CD4-positive, alpha-beta T cell treated with Interleukin-2 at 100 ng/mL for 4 hours (primary cell): ENCODE data around the gene ATXN1.
"Not testable (repeated sequence)": the region's sequence is repeated elsewhere in the genome, so short reads cannot be mapped to it uniquely, and the experiment has no call there.

Source experiments
- DNase-seq: peaks from one replicate; pipeline ENCODE4 v3.0.0-alpha.2; 2020; ENCODE audit warnings: low spot score

The ATXN1 gene

DNA sequence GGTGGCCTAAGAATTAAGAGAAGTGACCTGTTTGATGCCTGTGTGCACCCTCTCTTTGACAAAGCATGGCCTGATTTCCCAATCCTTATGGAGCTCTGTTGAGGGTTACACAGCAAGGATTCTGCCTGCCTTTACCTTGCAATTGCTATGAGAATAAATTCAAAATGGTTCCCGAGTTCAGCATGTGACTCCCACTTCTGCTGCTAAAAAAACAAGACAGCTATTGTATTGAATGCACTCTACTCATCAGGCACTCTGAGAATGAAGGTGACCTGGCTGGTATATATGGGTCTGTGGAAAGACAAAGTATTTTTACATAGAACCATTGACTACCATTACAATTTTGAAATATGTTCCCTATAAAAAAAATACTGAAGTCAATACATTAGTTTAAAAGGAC is 190.3 kb downstream of the ATXN1 start:
- DNase-seq: no peak

DNA sequence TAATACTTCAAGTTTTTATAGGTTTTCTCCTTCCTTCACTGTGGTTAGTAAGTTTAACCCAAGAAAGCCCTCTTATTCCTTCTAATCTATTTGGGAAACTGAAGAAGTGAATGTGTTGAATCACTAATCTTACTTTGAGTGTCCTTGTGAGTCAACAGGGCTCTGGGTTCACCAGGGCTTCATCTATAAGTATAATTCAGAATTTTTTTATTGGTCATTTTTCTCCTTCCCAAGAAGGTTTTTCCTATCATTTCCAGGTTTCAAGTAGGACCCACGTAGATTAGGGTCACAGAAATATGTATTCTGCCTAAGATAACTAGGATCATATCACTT is 191.1 kb downstream of the ATXN1 start:
- DNase-seq: no peak

DNA sequence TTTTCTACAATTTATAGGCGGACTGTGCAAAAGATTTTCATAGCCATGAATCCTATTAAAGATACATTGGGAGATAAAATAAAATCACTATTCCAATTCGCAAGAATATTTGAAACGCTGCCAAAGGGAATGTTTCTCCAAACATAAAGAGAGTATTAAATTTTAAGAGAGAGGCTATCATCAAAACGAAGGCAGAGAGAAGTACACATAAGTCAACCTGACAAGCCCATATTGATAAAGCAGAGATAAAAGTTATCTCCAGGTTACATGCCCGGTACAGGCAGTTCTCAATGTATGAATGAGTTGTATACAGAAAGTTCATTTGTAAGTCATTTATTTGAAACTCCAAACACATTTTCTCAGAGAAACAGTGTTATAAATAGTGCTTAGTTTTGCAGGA is 193.1 kb downstream of the ATXN1 start:
- no peak for DNase-seq

DNA sequence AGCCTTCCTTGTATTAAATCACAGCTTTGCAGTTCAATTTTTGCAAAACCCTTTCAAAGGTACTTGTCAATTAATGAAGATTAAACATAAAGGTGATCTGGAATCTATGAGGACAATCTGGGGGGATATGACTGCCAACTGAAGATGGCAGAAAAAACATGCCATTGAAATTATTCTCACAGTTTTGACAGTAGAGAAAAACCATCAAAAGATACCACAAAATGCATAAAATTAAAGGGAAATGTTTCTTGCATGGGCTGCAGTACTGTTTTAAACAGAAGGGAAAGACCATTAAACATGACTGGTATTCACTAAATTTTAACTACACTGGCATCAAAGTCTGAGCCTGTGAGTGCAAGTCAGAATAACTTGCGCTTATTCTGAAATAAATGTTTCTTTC is 194.2 kb downstream of the ATXN1 start:
- no peak for DNase-seq

DNA sequence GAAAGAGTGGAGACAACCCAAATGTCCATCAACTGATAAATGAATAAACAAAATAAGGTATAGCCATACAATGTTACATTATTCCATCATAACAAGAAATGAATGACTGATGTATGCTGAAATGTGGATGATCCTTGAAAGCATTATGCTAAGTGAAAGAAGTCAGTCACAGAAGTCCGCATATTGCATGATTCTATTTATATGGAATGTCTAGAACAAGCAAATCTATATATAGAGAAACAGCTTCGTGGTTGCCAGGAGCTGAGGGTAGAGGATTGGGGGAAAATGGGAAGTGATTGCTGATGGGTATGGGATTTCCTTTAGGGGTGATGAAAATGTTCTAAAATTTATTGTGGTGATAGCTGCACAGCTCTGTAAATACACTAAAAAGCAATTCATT is 196.8 kb downstream of the ATXN1 start:
- DNase-seq: no peak

DNA sequence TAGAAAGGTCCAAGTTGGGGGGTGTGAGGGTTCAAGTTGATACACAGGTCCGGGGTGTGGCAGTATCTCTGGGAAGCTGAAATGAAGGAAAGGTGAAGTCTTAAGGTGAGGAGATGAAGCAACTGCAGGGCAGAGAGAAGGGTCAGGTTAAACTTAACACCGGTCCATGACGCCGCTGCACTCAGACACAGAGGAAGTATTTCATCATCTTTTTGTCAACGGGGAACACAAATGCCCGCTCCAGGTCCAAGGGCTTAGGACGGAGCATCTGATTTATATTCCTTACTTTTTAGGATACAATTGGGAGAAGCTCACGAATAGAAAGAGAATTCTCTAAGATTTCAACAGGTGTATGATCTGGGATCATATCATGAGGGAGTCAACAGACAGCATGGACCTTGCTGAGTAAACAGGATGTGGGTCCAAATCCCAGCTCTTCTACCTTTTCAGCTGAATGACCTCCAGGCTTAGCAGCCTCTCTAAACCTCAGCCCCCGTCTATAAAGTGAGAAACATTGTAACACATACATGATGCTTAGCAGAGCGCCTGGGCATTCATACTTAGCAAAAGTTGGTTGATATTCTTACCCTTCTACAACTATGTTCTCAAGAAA is 197.5 kb downstream of the ATXN1 start:
- DNase-seq: no peak

DNA sequence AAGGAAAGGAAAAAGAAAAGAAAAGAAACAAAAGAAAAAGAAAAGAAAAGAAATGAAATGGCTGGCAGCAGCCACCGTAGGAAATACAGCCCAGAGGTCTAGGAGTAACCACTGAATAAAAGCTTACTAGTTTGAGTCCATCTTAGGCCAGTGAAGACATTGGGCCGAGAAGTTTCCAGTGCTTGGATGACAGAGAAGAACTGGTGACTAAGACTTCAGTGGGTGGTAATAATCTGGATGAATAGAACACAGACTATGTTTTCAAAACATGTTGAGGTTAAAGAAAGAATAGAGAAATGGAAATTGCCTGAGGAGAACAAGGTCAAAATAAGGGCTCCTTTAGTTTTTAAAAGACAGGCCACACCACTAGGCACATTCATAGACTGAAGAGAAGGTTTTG is 198.8 kb downstream of the ATXN1 start:
- DNase-seq: no peak

DNA sequence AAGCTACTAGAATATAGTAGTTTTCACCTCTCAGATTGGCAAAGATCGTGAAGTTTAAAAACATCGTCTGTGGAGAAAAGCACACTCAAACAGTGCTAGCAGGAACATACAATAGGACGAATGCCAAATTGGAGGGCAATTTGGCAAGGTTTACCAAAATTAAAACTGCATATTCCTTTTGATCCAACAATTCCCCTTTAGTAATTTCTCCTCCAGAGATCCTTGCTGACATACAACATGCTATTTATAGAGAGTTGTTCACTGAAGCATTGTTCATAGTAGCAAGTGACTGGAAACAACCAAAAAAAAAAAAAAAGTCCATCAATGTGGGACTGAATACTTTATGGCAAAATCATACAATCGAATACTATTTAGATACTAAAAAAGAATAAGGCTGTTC is 202.2 kb downstream of the ATXN1 start:
- DNase-seq: no peak

DNA sequence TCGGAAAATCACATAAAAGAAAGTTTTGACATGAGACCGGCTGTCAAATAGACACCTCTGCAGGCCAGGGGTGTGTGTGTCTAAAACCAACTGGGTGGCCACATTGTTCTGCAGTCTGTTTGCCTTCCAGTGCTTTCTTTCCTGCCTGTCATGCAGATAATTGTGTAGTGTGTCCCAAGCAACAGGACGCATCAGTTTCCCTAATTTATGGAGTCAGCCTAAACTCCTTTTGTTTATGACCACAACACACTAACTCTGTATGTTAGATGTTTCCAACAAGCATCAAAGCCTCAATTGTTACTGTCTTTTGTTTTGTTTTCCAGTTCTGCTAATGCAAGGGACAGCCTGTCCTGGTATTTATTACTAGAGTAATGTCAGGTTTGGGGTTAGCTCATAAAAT is 205.7 kb downstream of the ATXN1 start:
- DNase-seq: no peak

DNA sequence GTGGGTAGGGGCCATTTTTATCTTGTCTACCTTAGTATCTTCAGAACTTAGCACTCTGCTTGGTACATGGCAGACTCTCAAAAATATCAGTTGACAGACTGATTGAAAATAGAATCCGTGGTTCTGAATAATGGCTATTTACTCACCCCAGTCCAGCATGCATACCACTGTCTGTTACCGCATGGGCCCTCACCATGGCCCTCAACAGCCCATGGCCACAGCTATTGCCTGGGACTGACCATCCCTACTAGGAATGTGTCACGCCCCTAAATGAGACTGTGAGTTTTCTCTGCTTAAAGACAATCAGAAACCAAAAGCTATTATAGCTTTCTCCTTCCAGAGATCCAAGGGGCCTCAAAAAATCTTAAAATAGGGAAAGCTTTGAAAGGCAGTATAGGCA is 207.7 kb downstream of the ATXN1 start:
- DNase-seq: no peak

DNA sequence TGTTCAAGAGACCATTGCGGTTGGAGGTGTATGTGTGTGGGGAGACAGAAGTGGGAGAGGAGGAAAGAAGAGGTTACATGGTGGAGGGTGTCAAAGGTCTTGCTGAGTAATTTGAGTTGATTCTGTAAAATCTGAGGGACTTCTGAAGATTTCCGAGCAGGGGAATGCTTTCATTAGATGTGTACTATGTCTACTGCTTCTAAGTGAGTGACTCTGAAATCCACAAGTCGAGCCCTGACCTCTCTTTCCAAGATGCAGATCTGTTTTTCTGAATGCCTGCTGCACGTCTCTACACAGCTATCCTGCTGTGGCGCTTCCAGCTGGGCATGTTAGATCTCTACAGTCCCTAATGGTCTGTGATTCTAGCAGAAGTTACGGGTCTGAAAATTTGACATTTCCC is 209.8 kb downstream of the ATXN1 start:
- DNase-seq: no peak

DNA sequence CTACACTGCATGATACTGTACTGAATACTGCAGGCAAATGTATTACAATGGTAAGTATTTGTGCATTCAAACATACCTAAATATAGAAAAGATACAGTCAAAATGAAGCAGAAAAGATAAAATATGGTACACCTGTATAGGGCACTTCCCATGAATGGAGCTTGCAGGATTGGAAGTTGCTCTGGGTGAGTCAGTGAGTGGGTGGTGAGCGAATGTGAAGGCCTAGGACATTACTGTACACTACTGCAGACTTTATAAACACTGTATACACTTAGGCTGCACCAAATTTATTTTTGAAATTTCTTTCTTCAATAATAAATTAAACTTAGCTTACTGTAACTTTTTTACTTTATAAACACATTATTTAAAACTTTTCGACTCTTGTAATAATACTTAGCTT is 213.1 kb downstream of the ATXN1 start:
- DNase-seq: no peak

DNA sequence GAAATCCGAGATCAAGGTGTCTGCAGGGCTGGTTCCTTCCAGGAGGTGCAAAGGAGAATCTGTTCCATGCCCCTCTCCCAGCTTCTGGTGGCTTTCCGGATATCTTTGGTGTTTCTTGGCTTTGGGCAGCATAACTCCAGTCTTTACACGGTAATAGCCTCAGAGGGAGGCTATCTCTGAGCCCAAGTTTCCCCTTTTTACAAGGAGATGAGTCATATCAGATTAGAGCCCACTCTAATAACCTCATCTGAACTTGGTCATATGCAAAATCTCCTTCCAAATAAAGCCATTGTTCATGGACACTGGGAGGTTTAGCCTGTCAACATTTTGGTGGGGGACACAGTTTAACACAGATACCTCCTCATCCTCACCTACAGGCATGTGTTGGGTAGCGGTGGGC is 213.7 kb downstream of the ATXN1 start:
- no peak for DNase-seq

DNA sequence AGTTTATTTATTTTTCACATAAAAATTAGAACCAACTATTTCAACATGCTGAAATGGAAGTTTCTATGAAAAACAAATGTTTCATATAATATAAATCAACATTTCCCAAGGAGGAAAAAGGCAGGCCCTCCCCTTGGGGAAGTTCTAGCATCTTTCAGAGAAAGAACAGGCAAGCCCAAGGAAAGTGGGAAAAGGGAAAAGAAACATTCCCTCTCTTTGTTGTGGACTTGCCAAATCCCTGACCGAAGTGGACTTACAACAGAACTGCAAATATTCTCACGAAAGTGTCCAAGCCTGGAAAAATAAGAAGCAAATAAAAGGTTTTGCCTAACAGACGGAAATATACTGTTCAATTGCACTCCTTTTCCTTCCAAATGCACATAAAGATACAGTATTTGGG is 214.4 kb downstream of the ATXN1 start:
- no peak for DNase-seq

DNA sequence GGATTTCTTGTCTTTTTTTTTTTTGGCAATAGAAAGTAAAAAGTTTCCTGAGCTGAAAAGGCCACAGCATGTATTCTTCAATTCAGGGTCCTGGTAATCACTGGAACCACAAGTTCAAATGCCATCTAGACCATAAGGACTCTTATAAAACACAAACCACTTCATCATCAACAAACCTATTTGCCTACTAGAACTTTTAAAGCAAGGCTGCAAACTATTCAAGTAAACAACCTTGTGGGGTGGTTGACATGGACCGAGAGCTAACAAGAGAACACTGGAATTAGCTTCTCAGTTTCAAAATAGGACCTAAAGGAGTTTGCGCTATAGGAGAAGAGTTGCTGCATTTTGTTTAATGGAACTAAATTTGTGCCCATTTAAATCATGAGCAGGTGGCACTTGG is 215.9 kb downstream of the ATXN1 start:
- no peak for DNase-seq

DNA sequence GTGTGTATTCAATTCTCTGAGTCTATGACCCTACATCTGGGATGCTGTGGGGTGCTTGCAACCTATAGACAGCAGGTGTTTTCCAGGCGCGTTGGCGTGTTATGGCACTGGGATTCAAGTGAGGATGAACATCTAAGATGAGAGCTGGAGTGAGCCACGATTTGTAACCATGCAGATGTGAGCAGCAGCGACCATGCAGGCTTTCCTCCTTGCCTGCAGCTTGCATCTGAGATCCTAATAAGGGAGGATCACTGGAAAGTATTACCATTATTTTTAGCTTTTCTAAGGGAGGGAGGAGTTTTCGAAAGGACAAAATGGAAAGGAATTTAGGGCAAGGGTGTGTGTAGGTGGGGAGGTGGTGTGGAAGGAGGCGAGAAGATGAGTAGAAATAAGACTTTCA is 216.7 kb downstream of the ATXN1 start:
- no peak for DNase-seq

DNA sequence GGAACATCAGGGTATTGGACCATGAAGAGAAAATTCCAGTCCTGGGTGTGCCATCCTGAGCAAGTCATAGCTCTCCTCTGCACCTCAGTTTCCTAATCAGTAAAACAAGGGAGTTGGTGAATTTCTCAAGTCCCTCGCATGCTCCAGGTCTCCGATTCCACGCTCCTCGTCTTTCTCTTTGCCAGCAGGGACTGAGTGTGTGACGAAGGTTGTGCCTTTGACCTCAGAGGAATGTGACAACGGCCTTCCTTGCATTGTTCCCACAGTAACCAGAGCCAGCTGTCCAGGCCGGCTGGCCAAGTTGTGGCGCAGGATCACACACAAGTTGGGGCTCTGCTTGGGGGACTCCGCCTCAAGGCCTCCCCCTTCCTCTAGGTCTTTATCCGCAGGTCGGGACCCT is 217.3 kb downstream of the ATXN1 start:
- DNase-seq: no peak

DNA sequence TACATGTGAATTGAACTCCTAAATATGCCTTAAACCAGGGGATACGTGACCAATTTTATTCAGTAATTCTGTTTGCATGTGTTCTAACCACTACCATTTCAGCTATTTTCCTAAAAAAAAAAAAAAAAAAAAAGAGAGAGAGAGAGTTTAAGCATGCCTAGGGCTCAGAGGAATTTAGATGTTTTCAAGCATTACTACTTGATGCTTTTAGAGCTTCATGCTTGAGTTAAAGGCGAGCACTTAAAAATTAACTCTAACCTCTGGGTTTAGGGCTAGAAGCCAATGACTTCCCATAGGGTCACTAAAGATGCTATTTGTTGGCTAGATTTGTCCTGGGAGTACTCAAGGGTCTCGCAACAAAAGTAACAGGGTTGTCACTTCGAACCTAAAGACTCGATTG is 217.7 kb downstream of the ATXN1 start:
- no peak for DNase-seq

DNA sequence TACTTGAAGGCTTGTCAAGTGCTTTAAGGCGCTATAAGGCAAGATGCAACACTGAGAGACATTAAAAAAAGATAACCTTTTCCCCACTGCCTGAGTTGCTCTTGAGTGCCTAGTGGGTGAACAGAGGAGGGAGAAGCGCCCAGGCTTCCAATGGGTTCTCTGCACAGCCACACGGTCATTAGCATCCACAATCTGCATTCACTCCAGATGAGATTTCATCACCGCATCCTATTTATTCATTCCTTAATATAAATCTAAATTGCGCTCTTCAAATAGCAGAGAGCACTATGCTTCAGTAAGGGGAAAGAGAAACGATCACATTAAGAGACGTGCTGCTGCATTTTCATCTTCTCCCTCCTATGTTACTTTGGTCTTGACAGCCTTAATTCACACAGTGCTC is 219.2 kb downstream of the ATXN1 start:
- DNase-seq: no peak

DNA sequence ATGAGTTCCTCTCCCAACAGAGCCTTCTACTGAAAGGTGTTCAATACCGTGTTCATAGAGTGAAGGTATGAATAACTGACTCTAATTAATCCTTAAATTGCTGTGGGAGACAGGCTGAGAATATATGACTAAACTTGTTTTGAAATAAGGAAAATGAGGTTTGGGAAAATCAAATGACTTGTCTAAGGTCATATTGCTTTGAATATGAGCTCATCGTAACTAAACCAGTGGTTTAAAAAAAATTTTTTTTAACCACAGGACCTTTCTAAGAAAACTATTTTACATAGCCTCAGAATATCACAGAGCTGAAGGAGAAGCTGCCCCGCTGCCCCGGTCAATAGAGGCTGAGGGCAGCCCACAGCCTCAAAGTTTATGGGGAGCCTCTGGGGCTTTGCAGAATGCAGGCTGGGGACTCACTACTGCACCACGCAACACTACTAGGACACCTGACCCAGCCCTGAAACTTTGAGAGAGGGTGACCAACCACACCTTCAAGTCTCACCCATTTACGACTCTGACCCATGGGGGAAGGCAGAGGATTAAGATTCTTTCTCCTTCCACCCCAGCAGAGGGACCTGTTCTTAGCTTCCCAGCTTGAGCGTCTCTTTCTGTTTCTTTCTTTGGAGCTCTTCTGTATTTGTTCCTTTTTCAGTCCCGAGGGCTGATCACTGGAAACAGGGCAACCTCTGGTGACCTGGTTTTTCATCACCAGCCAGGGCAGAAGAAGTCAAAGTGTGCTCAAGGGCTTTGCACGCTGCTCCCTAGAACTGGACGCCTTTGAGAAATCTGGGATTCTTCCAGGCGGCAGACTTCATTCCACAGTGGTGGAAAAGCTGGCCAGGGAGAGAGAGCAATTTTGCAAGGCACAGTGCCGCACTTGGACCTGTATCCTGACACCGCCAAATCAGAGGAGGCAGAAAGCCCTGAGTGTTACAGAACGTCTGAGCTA is 220.2 kb downstream of the ATXN1 start:
- no peak for DNase-seq

DNA sequence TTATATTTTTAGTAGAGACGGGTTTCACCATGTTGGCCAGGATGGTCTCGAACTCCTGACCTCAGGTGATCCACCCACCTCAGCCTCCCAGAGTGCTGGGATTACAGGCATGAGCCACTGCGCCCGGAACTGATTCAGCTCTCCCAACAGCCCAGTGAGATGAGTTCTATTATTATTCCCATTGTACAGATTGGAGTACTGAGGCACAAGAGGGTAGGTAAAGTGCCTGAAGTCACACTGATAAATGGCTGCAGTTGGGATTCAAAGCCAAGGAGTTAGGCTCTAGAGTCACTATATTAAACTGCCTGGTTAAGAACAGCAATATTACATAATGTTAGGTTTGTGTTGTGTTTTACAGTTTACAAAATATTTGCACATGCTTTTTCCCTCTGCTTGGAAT is 220.9 kb downstream of the ATXN1 start:
- not testable (repeated sequence) for DNase-seq

DNA sequence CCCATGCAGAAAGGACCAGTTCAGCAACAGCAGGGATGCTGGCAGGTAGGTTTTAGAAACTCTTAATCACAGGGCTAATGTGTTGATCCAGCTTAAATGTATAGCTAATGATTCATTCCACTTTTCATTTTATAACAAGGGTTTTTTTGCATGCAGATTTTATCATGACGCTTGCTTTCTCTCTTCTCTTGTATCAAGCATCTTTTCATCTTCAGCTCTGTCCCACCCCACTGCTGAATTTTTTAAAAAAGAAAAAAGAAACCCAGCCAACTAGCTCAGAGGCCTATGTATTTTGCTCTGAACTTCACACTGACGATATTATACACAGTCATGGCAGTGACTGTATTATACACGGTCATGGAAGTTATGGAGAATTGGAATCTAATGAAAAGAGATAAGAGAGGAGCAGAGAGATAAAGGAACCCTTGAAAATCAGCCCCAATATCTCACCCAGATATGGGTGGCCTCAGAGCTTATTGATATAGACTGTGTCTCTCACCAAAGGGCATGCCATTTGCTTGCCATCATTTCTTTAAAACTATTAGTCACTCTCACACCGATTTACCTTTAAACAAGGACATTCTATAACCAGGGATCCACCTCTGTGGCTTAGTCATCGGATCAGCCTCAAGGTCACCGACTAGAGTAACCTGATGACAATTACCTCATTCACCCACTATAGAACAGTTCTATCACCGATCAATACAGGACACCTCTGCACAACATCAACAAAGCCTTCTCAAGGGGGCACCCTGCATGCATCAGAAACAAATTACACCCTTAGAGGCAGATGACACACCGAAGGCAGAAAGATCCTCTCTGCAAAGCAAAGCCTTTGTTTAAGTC is 222.0 kb downstream of the ATXN1 start:
- DNase-seq: no peak

DNA sequence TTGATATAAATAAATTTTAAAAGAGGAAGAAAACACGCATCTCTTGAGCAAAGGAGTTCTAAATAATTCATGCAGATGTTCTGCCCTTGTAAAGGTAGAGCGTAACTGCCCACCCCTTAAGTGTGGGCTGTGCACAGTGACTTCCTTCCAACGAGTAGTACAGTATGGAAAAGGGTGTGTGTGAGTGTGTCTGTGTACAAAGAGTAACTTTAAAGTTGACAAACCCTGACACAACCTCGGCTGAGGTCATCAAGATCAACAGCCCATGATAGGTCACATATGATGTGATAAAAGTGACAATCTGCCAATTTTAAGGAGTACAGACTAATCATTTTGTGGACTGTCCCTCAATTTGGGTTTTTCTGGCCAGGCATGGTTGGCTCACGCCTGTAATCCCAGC is 225.7 kb downstream of the ATXN1 start:
- DNase-seq: no peak
